Measurements from ENCODE around the gene MOCOS.

The MOCOS gene

GRCh38 chr18:36189486-36189885 is 2.2 kb downstream of the MOCOS start:
- TF ChIP-seq CTCF (IDR thresholded peaks at IDR 0.05), result no peak
- no peaks in the 10 kb centered on the region for H3K9me3 ChIP-seq
- no peak overlapping the region for H3K4me3 ChIP-seq (ENCODE audit: low read depth in 1 of 2, low read length in 1 of 2)
- peaks cover 17 to 18% of the 10 kb centered on the region in 2 experiments for H3K4me1 ChIP-seq (ENCODE audit: control insufficient read depth in 1 of 2, insufficient read depth in 1 of 2, low read depth in 1 of 2, low read length in 1 of 2)
- no peak overlapping the region for H3K27ac ChIP-seq
- peaks cover 81% of the 10 kb centered on the region for H3K27me3 ChIP-seq
- no peaks in the 10 kb centered on the region for H3K36me3 ChIP-seq

- TF ChIP-seq CTCF (IDR thresholded peaks at IDR 0.05), result no peak
- no peak overlapping the region for H3K27ac ChIP-seq
- peaks cover 70% of the 10 kb centered on the region for H3K27me3 ChIP-seq
- H3K9me3 ChIP-seq, result no peaks in the 10 kb centered on the region
- peaks cover 17 to 18% of the 10 kb centered on the region in 2 experiments for H3K4me1 ChIP-seq (ENCODE audit: control insufficient read depth in 1 of 2, insufficient read depth in 1 of 2, low read depth in 1 of 2, low read length in 1 of 2)
- no peaks in the 10 kb centered on the region for H3K36me3 ChIP-seq
- H3K4me3 ChIP-seq (ENCODE audit: low read depth in 1 of 2, low read length in 1 of 2), result no peak overlapping the region
These were observed 4.0 kb downstream of the MOCOS start for GRCh38 chr18:36191286-36191685.

GRCh38 chr18:36191711-36192110 is 4.4 kb downstream of the MOCOS start:
- Histone ChIP-seq H3K27me3 (peaks cover 66% of the 10 kb centered on the region), H3K36me3 (no peaks in the 10 kb centered on the region), H3K4me1 (ENCODE audit: control insufficient read depth in 1 of 2, insufficient read depth in 1 of 2, low read depth in 1 of 2, low read length in 1 of 2) (peaks cover 13% of the 10 kb centered on the region in 2 experiments), H3K9me3 (no peaks in the 10 kb centered on the region), H3K27ac (no peak overlapping the region), H3K4me3 (ENCODE audit: low read depth in 1 of 2, low read length in 1 of 2) (no peak overlapping the region)
- TF ChIP-seq CTCF (IDR thresholded peaks at IDR 0.05), result no peak

- H3K9me3 ChIP-seq, result no peaks in the 10 kb centered on the region
- H3K27ac ChIP-seq, result no peak overlapping the region
These were observed 7.5 kb downstream of the MOCOS start for GRCh38 chr18:36194600-36195315.

GRCh38 chr18:36195427-36196122 is 8.3 kb downstream of the MOCOS start:
- H3K4me3 ChIP-seq (ENCODE audit: low read depth in 1 of 2, low read length in 1 of 2), result no peak overlapping the region
- no peak for TF ChIP-seq CTCF (IDR thresholded peaks at IDR 0.05)
- no peaks in the 10 kb centered on the region for H3K36me3 ChIP-seq
- H3K27ac ChIP-seq, result no peak overlapping the region
- no peaks in the 10 kb centered on the region for H3K9me3 ChIP-seq
- peaks cover 27% of the 10 kb centered on the region for H3K27me3 ChIP-seq
- no peaks in the 10 kb centered on the region for H3K4me1 ChIP-seq (ENCODE audit: control insufficient read depth in 1 of 2, insufficient read depth in 1 of 2, low read depth in 1 of 2, low read length in 1 of 2)

More at GRCh38 chr18:36194600-36195315, 7.5 kb downstream of the MOCOS start:
- H3K4me3 ChIP-seq (ENCODE audit: low read depth in 1 of 2, low read length in 1 of 2), result no peak overlapping the region
- TF ChIP-seq CTCF (IDR thresholded peaks at IDR 0.05), result no peak
- H3K36me3 ChIP-seq, result no peaks in the 10 kb centered on the region
- H3K4me1 ChIP-seq (ENCODE audit: control insufficient read depth in 1 of 2, insufficient read depth in 1 of 2, low read depth in 1 of 2, low read length in 1 of 2), result no peaks in the 10 kb centered on the region
- peaks cover 35% of the 10 kb centered on the region for H3K27me3 ChIP-seq

All from neutrophil (primary cell).